ENCODE data around the gene PTK7. TPM values are rescaled to one million over a fixed set of nuclear protein-coding genes. Genes with fewer than 3 reads are reported as not detected.
"Not testable (repeated sequence)": the region's sequence is repeated elsewhere in the genome, so short reads cannot be mapped to it uniquely, and the experiment has no call there.

Gene PTK7
- total RNA-seq, 1 donor from 2014 or later: 196 TPM

- DNase-seq (ENCODE audit: low spot score): not testable (repeated sequence)
These were observed 41.4 kb downstream of the PTK7 start for GRCh38 chr6:43117466-43117865.

GRCh38 chr6:43119482-43119881, 43.4 kb downstream of the PTK7 start:
- peak; percentile 69 for DNase-seq (ENCODE audit: low spot score)

- no peak for DNase-seq (ENCODE audit: low spot score)
These were observed 44.1 kb downstream of the PTK7 start for GRCh38 chr6:43120101-43120763.

GRCh38 chr6:43120944-43121913, 45.1 kb downstream of the PTK7 start:
- DNase-seq (ENCODE audit: low spot score): peak; percentile 98

- no peak for DNase-seq (ENCODE audit: low spot score)
These were observed 46.0 kb downstream of the PTK7 start for GRCh38 chr6:43122146-43122545.

GRCh38 chr6:43123461-43124314, 47.6 kb downstream of the PTK7 start:
- DNase-seq (ENCODE audit: low spot score): peak; percentile 43

GRCh38 chr6:43124481-43124880, 48.4 kb downstream of the PTK7 start:
- no peak for DNase-seq (ENCODE audit: low spot score)

GRCh38 chr6:43125119-43125518, 49.0 kb downstream of the PTK7 start:
- peak; percentile 94 for DNase-seq (ENCODE audit: low spot score)

- peak; percentile 47 for DNase-seq (ENCODE audit: low spot score)
These were observed 49.4 kb downstream of the PTK7 start for GRCh38 chr6:43125555-43125954.

- no peak for DNase-seq (ENCODE audit: low spot score)
These were observed 51.1 kb downstream of the PTK7 start for GRCh38 chr6:43127180-43127579.

GRCh38 chr6:43127877-43128276, 51.8 kb downstream of the PTK7 start:
- DNase-seq (ENCODE audit: low spot score): peak; percentile 78

GRCh38 chr6:43128926-43129325, 52.8 kb downstream of the PTK7 start:
- DNase-seq (ENCODE audit: low spot score): no peak

- DNase-seq (ENCODE audit: low spot score): peak; percentile 49
These were observed 53.5 kb downstream of the PTK7 start for GRCh38 chr6:43129434-43130194.

GRCh38 chr6:43130429-43130828, 54.3 kb downstream of the PTK7 start:
- no peak for DNase-seq (ENCODE audit: low spot score)

- DNase-seq (ENCODE audit: low spot score): not testable (repeated sequence)
These were observed 55.3 kb downstream of the PTK7 start for GRCh38 chr6:43131379-43131778.

- DNase-seq (ENCODE audit: low spot score): no peak
These were observed 62.2 kb downstream of the PTK7 start for GRCh38 chr6:43138267-43138666.

- not testable (repeated sequence) for DNase-seq (ENCODE audit: low spot score)
These were observed 63.9 kb downstream of the PTK7 start for GRCh38 chr6:43139973-43140372.

- no peak for DNase-seq (ENCODE audit: low spot score)
These were observed 65.5 kb downstream of the PTK7 start for GRCh38 chr6:43141644-43142043.

- no peak for DNase-seq (ENCODE audit: low spot score)
These were observed 66.0 kb downstream of the PTK7 start for GRCh38 chr6:43142101-43142500.

- peak; percentile 96 for DNase-seq (ENCODE audit: low spot score)
These were observed 67.4 kb downstream of the PTK7 start for GRCh38 chr6:43143235-43144128.
